ENCODE measurements around the gene CEND1.

CEND1 gene

GRCh38 chr11:827146-827896 lies 37.4 kb upstream of the CEND1 start:
- DNase-seq, result no peak

DNA sequence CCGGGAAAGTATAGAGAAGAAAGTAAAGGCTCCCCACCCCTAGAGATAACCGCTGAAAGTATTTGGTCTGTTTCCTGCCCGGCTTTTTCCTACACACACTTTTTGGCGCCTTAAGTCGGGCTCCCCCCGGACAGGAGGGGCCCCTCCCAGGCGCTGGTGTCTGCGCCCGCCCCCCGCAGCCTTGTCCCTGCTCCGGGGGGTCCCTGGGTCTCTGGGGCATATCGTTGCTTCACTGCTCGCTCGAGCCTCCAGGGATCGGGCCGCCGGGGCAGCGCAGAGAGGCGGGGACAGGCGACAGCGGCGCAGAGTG lies 36.9 kb upstream of the CEND1 start:
- no peak for DNase-seq

DNA sequence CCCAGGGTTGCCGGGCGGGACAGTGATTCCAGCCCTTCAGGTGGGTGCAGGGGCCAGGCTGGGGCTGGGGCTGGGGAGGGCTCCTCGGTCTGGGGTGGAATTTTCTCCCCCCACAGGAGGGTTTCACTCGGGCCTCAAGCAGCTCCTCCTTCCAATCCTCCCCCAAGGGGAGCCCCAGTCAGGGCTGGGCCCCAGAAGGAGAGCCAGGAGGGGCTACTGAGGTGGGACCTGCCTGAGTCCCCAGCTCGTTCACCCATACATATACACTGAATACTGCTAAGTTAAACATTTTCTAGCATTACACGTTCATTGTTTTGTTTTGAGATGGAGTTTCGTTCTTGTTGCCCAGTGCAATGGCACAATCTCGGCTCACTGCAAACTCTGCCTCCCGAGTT lies 36.3 kb upstream of the CEND1 start:
- no peak for DNase-seq

- no peak for DNase-seq
Measured at GRCh38 chr11:825366-826226, 35.7 kb upstream of the CEND1 start.

DNA sequence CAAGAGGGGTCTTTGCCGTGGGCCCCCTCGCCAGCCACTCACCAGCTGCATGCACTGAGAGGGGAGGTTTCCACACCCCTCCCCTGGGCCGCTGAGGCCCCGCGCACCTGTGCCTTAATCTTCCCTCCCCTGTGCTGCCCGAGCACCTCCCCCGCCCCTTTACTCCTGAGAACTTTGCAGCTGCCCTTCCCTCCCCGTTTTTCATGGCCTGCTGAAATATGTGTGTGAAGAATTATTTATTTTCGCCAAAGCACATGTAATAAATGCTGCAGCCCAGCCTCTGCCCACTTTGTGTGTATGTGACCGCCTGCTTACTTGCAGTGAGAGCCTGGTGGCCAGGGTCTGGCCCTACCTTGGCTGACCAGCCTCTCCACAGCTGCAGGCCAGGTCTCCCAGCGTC lies 35.1 kb upstream of the CEND1 start:
- DNase-seq, result no peak

DNA sequence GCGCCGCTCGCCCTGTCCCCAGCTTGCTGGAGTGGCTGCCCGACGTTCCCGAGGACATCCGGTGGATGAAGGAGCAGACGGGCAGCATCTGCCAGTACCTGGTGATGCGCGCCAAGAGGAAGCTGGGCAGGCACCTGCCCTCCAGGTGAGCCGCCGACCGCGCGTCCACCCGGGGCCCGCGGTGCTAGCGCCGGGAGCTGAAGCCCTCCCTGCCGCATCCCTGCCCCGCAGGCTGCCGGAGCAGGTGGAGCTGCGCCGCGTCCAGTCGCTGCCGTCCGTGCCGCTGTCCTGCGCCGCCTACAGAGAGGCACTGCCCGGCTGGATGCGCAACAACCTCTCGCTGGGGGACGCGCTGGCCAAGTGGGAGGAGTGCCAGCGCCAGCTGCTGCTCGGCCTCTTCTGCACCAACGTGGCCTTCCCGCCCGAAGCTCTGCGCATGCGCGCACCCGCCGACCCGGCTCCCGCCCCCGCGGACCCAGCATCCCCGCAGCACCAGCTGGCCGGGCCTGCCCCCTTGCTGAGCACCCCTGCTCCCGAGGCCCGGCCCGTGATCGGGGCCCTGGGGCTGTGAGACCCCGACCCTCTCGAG lies 34.5 kb upstream of the CEND1 start:
- no peak for DNase-seq

DNA sequence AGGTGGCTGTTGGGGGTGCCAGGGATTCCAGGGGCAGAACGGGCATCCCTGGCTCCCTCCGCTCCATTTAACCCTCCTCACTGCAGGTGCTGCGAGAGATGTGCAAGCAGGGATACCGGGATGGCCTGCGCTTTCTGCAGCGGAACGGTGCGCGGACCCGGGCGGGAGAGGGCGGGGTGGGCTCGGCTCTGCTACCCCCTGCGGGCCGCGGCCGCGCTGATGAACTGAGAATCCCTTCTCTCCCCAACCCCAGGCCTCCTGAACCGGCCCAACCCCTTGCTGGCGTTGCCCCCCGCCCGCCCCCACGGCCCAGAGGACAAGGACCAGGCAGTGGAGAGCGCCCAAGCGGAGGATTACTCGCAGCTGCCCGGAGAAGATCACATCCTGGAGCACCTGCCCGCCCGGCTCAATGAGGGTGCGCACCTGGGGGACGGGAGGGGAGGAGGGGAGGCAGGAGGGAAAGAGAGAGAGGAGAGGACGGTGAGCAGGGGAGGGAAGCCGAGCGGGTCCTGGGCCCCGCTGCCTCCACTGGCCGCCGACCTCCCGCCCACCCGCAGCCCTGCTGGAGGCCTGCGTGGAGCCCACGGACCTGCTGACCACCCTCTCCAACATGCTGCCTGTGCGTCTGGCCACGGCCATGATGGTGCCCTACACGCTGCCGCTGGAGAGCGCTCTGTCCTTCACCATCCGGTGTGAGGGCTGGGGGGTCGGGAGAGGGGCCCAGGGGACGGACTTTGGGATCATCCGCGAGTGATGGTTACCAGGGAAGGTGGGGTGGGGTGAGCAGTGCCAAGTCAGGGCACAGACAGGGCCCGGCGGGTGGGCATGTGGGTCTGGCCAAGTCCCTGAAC lies 33.8 kb upstream of the CEND1 start:
- DNase-seq, result no peak

DNA sequence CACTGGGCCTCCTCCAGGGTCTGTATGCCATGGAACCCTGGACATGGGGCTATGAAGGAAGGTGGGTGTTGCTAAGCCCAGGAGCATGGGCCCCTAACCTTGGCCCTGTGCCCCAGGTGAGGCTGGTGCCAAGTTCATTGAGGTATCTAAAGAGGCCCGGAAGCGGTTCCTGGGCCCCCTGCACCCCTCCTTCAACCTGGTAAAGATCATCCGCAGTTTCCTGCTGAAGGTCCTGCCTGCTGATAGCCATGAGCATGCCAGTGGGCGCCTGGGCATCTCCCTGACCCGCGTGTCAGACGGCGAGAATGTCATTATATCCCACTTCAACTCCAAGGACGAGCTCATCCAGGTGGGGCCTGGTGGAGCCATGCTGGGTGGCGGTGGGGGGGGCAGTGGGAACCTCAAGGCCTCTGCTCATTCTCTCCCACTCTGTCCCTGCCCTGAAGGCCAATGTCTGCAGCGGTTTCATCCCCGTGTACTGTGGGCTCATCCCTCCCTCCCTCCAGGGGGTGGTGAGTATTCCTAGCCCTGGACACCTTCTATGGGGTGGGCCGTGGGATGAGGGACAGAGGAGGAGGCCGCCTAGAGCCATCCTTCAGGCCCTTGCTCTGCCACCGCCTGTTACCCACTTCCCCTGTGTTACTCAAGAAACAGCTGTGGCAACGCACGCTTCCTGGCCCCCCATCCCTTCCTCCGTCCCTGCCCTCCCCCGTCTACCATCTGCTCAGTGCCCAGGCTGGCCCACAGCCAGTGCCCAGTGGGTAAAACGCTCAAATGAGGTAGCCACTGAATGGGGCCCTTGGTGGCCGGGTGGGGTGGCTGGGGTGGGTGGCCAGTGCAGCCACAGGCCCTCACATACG lies 31.9 kb upstream of the CEND1 start:
- DNase-seq, result peak; percentile 79

DNA sequence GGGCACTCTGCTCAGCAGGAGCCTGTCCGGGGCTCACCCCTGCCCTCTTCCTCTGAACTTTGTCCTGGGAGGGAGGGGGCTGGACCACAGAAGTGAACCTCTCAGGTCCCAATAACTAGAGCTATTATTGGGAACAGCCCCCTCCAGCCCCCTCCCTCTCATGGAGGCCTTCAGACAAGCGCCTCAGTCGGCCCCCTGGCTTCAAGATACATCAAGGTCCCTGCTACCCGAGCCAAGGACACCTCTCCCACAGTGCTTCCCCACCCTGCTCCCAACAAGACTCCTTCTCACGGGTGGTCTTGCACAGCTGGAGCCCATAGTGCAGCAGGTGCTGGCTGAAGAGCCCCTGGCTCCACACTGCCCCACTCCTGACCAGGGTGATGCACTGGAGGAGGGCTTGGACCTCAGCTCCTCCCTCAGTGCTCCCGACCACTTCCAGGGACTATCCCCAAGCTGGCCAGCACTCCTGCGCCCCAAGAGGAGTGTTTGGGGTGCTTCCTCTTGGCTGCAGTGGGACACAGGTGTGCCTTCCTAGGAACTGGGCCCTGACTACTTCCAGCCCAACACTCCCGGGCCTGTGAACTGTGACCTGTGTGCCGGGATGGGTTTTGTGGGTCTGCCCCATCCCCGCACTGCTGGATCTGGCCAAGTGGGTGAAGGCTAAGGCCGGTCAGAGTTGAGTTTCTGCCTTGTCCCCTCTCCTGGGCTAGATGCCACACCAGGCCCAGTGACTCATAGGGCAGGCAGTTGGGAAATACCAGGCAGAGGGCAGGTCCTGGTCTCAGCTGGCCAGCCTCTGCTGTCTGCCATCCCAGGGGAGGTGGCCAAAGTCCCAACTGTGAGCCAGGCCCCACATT lies 31.0 kb upstream of the CEND1 start:
- DNase-seq, result no peak

- peak; percentile 99 for DNase-seq
Measured at GRCh38 chr11:819943-820649, 30.2 kb upstream of the CEND1 start.

DNA sequence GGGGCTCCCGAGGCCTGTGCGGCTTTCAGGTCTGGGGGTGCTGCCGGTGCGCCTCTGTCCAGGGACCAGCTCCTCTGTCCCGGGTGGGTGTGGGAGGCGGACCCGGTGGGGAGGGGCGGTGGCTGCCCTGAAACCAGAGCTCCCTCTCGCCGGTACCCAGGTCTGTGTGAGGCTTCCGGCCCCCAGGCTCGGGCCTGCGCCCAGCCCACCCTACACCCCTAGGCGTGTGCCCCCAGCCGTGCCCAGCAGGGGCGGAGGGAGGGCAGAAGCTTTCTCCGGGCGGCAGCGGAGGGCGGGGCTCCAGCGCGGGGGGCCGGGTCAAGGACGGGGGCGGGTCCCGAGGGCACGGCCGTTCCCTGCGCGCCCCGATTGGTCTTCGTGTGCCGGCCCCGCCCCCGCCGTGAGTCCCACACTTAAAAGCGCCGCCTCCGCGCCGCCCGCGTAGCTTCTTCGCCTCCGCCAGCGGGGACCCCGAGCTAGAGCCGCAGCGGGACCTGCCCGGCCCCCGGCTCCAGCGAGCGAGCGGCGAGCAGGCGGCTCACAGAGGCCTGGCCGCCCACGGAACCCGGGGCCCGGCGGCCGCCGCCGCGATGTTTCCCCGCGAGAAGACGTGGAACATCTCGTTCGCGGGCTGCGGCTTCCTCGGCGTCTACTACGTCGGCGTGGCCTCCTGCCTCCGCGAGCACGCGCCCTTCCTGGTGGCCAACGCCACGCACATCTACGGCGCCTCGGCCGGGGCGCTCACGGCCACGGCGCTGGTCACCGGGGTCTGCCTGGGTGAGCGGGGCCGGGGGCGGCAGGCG lies 29.4 kb upstream of the CEND1 start:
- peak; percentile 97 for DNase-seq

DNA sequence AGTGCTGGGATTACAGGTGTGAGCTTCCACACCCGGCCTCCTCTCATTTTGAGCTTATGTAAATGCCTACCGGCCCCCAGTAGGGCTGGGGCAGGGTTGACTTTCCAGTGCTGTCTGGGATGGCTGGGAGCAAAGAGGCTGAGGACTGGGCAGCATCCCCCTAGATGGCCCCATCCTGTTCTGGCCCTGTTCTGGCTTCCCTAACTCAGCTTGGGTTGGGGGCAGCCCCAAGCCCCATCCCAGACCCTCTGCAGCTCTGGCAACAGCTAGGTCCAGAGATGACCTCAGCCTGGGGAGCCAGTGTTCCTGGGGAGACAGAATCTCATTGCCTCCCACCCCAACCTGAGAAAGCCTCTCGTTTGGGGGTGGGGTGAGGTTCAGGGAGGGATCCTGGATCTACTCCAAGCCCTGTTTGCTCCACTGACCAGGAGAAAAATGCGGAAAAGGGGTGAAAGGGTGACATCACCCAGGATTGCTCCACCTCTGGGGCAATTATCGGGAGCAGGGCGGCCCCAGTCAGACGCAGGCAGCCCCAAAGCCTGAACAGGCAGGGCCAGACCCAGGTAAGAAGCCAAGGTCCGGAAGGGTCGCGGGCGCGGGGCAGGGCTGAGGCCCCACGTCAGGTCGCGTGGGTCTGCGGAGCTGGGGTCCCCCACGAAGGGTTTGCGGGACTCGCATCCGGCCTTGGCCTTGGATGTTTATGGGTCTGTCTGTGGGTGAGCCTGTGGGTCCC lies 28.7 kb upstream of the CEND1 start, which contains the start of gene PNPLA2:
PNPLA2 (plus strand) TSS at position 519 of the 733 bp plus-strand sequence. CDS start 805 bp downstream, outside the sequence.
- DNase-seq, result no peak

GRCh38 chr11:816433-816779 lies 26.5 kb upstream of the CEND1 start:
- DNase-seq, result no peak

DNA sequence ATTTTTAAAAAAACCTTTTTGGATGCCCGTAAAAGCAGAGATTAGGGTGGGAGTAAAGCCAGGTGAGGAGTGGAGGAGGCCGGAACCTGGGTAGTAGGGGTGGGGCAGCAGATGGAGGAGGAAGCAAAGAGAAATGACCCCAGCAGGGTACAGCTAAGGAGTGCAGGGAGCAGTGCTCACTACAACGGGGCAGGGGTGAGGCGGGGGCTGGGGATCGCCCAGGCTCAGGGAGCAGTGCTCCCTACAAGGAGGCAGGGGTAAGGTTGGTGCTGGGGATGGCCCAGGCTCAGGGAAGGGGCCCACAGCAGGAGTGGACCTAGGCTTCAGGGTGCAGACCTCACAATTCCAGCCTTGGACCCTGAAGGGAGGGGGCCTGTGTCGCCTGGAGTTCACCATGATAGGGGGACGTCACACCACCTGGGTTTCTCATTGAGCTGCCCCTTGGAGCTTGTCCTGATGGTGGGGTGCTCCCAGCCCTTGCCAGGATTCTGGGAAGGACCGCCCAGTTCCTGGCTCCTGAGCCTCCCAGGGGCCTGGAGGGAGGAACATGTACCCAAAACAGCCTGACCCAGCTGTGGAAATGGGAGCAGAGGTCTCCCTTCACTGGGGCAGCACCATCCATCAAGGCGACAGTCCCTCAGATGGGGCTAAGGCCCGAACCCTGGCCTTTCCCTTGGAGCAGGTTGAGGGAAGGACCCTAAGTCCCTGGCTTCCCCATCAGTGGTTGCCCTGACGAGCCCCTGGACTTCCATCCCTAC lies 26.0 kb upstream of the CEND1 start:
- no peak for DNase-seq

DNA sequence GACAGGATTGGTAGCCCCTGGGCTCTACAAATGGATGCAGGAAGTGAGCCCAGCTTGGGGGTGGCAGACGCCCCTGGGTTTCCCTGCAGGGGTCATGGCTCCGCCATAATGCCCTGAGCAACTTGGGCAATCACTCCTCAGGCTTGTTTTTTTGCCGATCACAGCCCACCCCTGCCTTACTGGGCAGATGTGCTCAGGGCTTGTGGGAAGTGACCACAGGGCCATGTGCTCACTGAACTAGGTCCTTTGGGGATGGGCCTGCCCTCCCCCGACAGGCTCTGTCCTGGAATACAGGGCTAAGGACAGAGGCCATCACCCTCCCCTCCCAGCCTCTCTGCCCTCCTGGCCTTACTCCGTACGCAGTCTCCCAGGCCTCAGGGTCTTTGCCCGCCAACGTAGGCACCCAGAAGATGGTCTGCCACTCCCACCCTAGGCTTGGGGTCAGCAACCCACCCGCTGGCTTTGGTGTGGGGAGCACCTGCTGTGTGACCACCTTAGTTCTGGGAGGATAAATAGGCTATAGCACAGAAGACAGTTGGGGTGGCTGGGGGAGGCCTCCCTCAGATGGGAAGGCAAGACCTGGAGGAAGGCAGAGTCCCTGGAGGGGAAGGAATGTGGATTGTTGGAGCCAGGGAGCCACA lies 23.7 kb upstream of the CEND1 start:
- DNase-seq, result no peak

GRCh38 chr11:813072-813455 lies 23.2 kb upstream of the CEND1 start:
- no peak for DNase-seq

GRCh38 chr11:812390-812789 lies 22.5 kb upstream of the CEND1 start:
- no peak for DNase-seq

Data from hematopoietic multipotent progenitor cell treated with erythropoietin and hydrocortisone succinate and interleukin-3 and kit ligand, for 4 days (in vitro differentiated cells).